SU-DHL-6 (cell line): ENCODE data around the gene ATE1.

ENCODE experiments used
- H2AFZ ChIP-seq: fragments of 200-600 bp; sonication (generic); 2 replicates; pipeline ENCODE4 v1.6.1; 2014; ENCODE audit warnings: low read depth, mild to moderate bottlenecking, moderate library complexity, mixed read lengths, antibody characterized with exemption, low read length; ENCODE audit not compliant: severe bottlenecking
- H3F3A ChIP-seq: fragments of 200-600 bp; shearing (Covaris generic); 2 replicates; pipeline ENCODE4 v1.6.0; 2016; ENCODE audit warnings: antibody characterized with exemption, mild to moderate bottlenecking; ENCODE audit not compliant: insufficient read depth
- H3K27ac ChIP-seq: fragments of 200-600 bp; sonication (generic); 2 replicates; pipeline ENCODE4 v1.5.1; 2016; ENCODE audit warnings: low read depth, mild to moderate bottlenecking, low read length, moderate library complexity, mixed read lengths
- H3K27me3 ChIP-seq: fragments of 200-600 bp; sonication (generic), shearing (Covaris generic); 2 replicates; pipeline ENCODE4 v1.6.0; 2014; ENCODE audit warnings: mild to moderate bottlenecking, low read length
- H3K36me3 ChIP-seq: fragments of 200-600 bp; sonication (generic); 2 replicates; pipeline ENCODE4 v1.6.1; 2014; ENCODE audit warnings: mild to moderate bottlenecking, low read length, mixed read lengths
- H3K4me2 ChIP-seq: fragments of 300-600, 200-600 bp; shearing (Covaris generic), sonication (generic); 2 replicates; pipeline ENCODE4 v1.6.0; 2014; ENCODE audit warnings: low read length, low read depth, mild to moderate bottlenecking; ENCODE audit not compliant: poor library complexity, severe bottlenecking
- H3K4me3 ChIP-seq: fragments of 200-600 bp; sonication (generic); 2 replicates; pipeline ENCODE4 v1.5.1; 2014; ENCODE audit warnings: antibody characterized with exemption, low read length, mild to moderate bottlenecking, mixed read lengths; ENCODE audit not compliant: insufficient read depth, poor library complexity, severe bottlenecking
- H3K79me2 ChIP-seq: fragments of 200-600 bp; sonication (generic); 2 replicates; pipeline ENCODE4 v1.6.1; 2014; ENCODE audit warnings: mild to moderate bottlenecking, low read length, moderate library complexity; ENCODE audit not compliant: insufficient read depth
- H3K9ac ChIP-seq: fragments of 200-600 bp; sonication (generic); 2 replicates; pipeline ENCODE4 v1.7.0; 2014; ENCODE audit warnings: mild to moderate bottlenecking, low read length
- H3K9me2 ChIP-seq: fragments of 200-600 bp; sonication (generic); replicated peaks from 2 replicates; pipeline ENCODE4 v1.6.1; 2014; ENCODE audit warnings: low read length; ENCODE audit not compliant: insufficient read depth
- H3K9me3 ChIP-seq: fragments of 200-600 bp; sonication (generic); 2 replicates; pipeline ENCODE4 v1.6.1; 2014; ENCODE audit warnings: low read length, mixed read lengths; ENCODE audit not compliant: insufficient read depth
- H4K20me1 ChIP-seq: fragments of 200-600 bp; sonication (generic); 2 replicates; pipeline ENCODE4 v1.6.1; 2014; ENCODE audit warnings: low read depth, mild to moderate bottlenecking, antibody characterized with exemption, low read length, moderate library complexity, mixed read lengths
- EZH2phosphoT487 ChIP-seq: fragments of 200-600 bp; sonication (generic), shearing (Covaris generic); conservative IDR thresholded peaks from 2 replicates; pipeline ENCODE4 v1.6.1; 2018; ENCODE audit warnings: mild to moderate bottlenecking, antibody characterized with exemption, low read length, moderate library complexity, mixed read lengths
- TF ChIP-seq, protein P1 (sequence below): fragments of 200-600 bp; sonication (generic); IDR thresholded peaks from one replicate; pipeline ENCODE4 v1.5.1; 2017; ENCODE audit warnings: antibody characterized with exemption, mild to moderate bottlenecking, low read length, moderate library complexity; ENCODE audit not compliant: insufficient read depth, poor library complexity, severe bottlenecking

The ATE1 gene

DNA sequence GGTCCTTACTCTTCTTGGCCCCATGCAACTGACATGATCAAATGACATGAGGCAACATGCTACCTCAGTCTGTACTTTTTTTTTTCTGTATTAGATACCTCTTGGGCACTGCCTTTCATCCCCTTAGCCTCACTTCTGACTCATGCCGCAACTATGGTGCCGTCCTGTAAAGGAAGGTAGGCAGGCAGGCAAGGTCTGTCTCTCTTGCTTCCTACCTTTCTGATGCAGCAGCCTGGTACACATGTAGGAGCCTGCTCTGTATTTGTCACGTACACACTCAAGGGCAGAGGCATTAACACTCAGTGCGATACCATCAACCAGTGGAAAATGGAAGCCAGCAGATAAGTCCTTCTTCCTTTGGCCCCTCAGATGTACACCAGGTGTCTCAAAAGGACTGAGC lies 146.7 kb downstream of the ATE1 start:
- Histone ChIP-seq H4K20me1 (no peaks in the 10 kb centered on the region), H3K36me3 (no peaks in the 10 kb centered on the region), H3K4me3 (no peak overlapping the region), H3K9me2 (no peaks in the 10 kb centered on the region), H3K79me2 (no peaks in the 10 kb centered on the region), H3K4me2 (no peak overlapping the region), H3F3A (no peaks in the 10 kb centered on the region), H3K9ac (no peak overlapping the region), H2AFZ (no peak overlapping the region), H3K9me3 (no peaks in the 10 kb centered on the region), H3K27me3 (no peaks in the 10 kb centered on the region), H3K27ac (no peak overlapping the region)
- TF ChIP-seq, protein P1, sequence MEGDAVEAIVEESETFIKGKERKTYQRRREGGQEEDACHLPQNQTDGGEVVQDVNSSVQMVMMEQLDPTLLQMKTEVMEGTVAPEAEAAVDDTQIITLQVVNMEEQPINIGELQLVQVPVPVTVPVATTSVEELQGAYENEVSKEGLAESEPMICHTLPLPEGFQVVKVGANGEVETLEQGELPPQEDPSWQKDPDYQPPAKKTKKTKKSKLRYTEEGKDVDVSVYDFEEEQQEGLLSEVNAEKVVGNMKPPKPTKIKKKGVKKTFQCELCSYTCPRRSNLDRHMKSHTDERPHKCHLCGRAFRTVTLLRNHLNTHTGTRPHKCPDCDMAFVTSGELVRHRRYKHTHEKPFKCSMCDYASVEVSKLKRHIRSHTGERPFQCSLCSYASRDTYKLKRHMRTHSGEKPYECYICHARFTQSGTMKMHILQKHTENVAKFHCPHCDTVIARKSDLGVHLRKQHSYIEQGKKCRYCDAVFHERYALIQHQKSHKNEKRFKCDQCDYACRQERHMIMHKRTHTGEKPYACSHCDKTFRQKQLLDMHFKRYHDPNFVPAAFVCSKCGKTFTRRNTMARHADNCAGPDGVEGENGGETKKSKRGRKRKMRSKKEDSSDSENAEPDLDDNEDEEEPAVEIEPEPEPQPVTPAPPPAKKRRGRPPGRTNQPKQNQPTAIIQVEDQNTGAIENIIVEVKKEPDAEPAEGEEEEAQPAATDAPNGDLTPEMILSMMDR = no peak
- TF ChIP-seq EZH2phosphoT487 = no peak

DNA sequence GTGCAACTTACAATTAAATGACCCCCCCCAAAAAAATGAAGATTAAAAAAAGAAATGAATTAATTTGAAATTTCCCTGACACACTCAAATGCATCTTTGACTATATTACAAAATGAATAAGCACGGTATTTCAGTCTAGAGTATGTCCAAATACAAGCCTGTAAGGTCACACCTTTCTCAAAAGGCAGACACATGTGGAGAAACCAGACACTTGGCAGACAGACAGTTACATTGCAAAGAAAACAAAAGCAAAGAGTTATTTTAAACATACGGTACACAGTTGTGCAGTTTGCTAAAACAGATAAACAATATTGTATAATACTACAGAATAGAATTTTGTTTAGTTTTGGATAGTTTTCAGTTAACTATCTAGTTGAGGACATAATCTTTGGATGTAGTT lies 153.0 kb downstream of the ATE1 start:
- no peak overlapping the region for H3K4me2 ChIP-seq
- H3K27me3 ChIP-seq = no peaks in the 10 kb centered on the region
- H3K9me3 ChIP-seq = no peaks in the 10 kb centered on the region
- no peaks in the 10 kb centered on the region for H3K36me3 ChIP-seq
- H3K27ac ChIP-seq = no peak overlapping the region
- no peaks in the 10 kb centered on the region for H3K9me2 ChIP-seq
- H3K4me3 ChIP-seq = no peak overlapping the region
- H2AFZ ChIP-seq = no peak overlapping the region
- no peaks in the 10 kb centered on the region for H4K20me1 ChIP-seq
- no peak overlapping the region for H3K9ac ChIP-seq
- TF ChIP-seq, protein P1 = no peak
- no peak for TF ChIP-seq EZH2phosphoT487
- no peaks in the 10 kb centered on the region for H3F3A ChIP-seq
- no peaks in the 10 kb centered on the region for H3K79me2 ChIP-seq

DNA sequence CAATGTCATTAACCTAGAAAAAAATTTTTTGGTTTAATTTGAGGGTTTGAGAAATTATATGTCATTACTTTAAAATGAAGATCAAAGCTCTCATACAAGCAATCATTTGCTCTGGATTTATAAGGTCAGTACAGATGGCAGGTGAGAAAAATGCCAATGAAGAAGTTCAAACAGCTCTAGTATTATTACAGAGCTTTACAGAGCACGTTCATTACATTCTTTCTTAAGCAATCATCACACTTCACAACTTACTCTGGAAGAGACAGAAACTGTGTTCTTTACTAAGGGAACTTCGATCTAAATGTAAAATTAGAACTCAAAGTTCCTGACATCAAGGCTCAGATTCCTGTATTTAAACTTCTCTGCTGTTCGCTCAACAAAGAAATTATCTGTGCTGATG lies 153.4 kb downstream of the ATE1 start:
- Histone ChIP-seq H3K79me2 (no peaks in the 10 kb centered on the region), H3K27ac (no peak overlapping the region), H3K4me3 (no peak overlapping the region), H3K4me2 (no peak overlapping the region), H2AFZ (no peak overlapping the region), H3K9me2 (no peaks in the 10 kb centered on the region), H3K9me3 (no peaks in the 10 kb centered on the region), H4K20me1 (no peaks in the 10 kb centered on the region), H3F3A (no peaks in the 10 kb centered on the region), H3K36me3 (no peaks in the 10 kb centered on the region), H3K27me3 (no peaks in the 10 kb centered on the region), H3K9ac (no peak overlapping the region)
- no peak for TF ChIP-seq EZH2phosphoT487
- TF ChIP-seq, protein P1 = no peak
